PC-3 (cell line): Measurements from ENCODE around the gene MAPK8IP1.

Source experiments
- EZH2 ChIP-seq: fragments of 300-600 bp; sonication (generic); IDR thresholded peaks from one replicate; pipeline ENCODE4 v1.6.1; 2017; ENCODE audit warnings: antibody characterized with exemption, mild to moderate bottlenecking, low read length; ENCODE audit not compliant: unreplicated experiment
- EZH2phosphoT487 ChIP-seq: fragments of 300-600 bp; sonication (generic); IDR thresholded peaks from 2 replicates; pipeline ENCODE4 v1.6.1; 2018; ENCODE audit warnings: mild to moderate bottlenecking, antibody characterized with exemption, low read length, borderline replicate concordance
- TF ChIP-seq, protein P1 (sequence below): fragments of 300-600 bp; sonication (generic); conservative IDR thresholded peaks from 2 replicates; pipeline ENCODE4 v1.5.1; 2017; ENCODE audit warnings: antibody characterized with exemption, low read depth, mild to moderate bottlenecking, low read length

- TF ChIP-seq, protein P1, sequence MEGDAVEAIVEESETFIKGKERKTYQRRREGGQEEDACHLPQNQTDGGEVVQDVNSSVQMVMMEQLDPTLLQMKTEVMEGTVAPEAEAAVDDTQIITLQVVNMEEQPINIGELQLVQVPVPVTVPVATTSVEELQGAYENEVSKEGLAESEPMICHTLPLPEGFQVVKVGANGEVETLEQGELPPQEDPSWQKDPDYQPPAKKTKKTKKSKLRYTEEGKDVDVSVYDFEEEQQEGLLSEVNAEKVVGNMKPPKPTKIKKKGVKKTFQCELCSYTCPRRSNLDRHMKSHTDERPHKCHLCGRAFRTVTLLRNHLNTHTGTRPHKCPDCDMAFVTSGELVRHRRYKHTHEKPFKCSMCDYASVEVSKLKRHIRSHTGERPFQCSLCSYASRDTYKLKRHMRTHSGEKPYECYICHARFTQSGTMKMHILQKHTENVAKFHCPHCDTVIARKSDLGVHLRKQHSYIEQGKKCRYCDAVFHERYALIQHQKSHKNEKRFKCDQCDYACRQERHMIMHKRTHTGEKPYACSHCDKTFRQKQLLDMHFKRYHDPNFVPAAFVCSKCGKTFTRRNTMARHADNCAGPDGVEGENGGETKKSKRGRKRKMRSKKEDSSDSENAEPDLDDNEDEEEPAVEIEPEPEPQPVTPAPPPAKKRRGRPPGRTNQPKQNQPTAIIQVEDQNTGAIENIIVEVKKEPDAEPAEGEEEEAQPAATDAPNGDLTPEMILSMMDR = no peak
- TF ChIP-seq EZH2 (no peak), EZH2phosphoT487 (no peak)
These were observed 4.1 kb downstream of the MAPK8IP1 start for GRCh38 chr11:45889555-45889954.
